OCI-LY1 (cell line): ENCODE measurements around the gene TAMALIN.

Source experiments
- H2AFZ ChIP-seq: fragments of 200-600 bp; sonication (generic), shearing (Covaris generic); 2 replicates; pipeline ENCODE4 v1.6.0; 2014; ENCODE audit warnings: antibody characterized with exemption, mild to moderate bottlenecking, low read length
- H3F3A ChIP-seq: fragments of 200-600 bp; sonication (generic), shearing (Covaris generic); 2 replicates; pipeline ENCODE4 v1.6.0; 2014; ENCODE audit warnings: mild to moderate bottlenecking, antibody characterized with exemption, low read length, moderate library complexity; ENCODE audit not compliant: insufficient read depth
- H3K27ac ChIP-seq: fragments of 200-600 bp; sonication (generic); 2 replicates; pipeline ENCODE4 v1.5.1; 2014; ENCODE audit warnings: low read length, mixed run types, mild to moderate bottlenecking, low read depth; ENCODE audit not compliant: poor library complexity, severe bottlenecking
- H3K27me3 ChIP-seq: fragments of 200-600 bp; sonication (generic); 2 replicates; pipeline ENCODE4 v1.6.0; 2014; ENCODE audit warnings: antibody characterized with exemption, mild to moderate bottlenecking, low read length, moderate library complexity; ENCODE audit not compliant: insufficient read depth
- H3K36me3 ChIP-seq: fragments of 200-600 bp; sonication (generic); 2 replicates; pipeline ENCODE4 v1.6.1; 2014; ENCODE audit warnings: mild to moderate bottlenecking, antibody characterized with exemption, low read length, moderate library complexity, mixed read lengths; ENCODE audit not compliant: insufficient read depth
- H3K4me1 ChIP-seq: fragments of 200-600 bp; sonication (generic); 2 replicates; pipeline ENCODE4 v1.5.1; 2014; ENCODE audit warnings: mild to moderate bottlenecking, low read length, moderate library complexity; ENCODE audit not compliant: insufficient read depth, severe bottlenecking
- H3K4me2 ChIP-seq: fragments of 200-600 bp; sonication (generic), shearing (Covaris generic); 2 replicates; pipeline ENCODE4 v1.6.1; 2014; ENCODE audit warnings: low read length
- H3K4me3 ChIP-seq: fragments of 200-600 bp; sonication (generic); 2 replicates; pipeline ENCODE4 v1.5.1; 2014; ENCODE audit warnings: low read length, low read depth, mild to moderate bottlenecking, mixed read lengths; ENCODE audit not compliant: poor library complexity, severe bottlenecking
- H3K79me2 ChIP-seq: fragments of 200-600 bp; shearing (Covaris generic); 2 replicates; pipeline ENCODE4 v1.6.1; 2016; ENCODE audit warnings: mixed run types, low read length, mixed read lengths; ENCODE audit not compliant: insufficient read depth
- H3K9ac ChIP-seq: fragments of 200-600 bp; sonication (generic), shearing (Covaris generic); 2 replicates; pipeline ENCODE4 v1.6.1; 2014; ENCODE audit warnings: mild to moderate bottlenecking, low read length, mixed read lengths
- H3K9me2 ChIP-seq: fragments of 200-600 bp; sonication (generic), shearing (Covaris generic); 2 replicates; pipeline ENCODE4 v1.6.1; 2014; ENCODE audit warnings: low read depth, mild to moderate bottlenecking, low read length, mixed read lengths
- H3K9me3 ChIP-seq: fragments of 200-600 bp; shearing (Covaris generic); 2 replicates; pipeline ENCODE4 v1.6.1; 2014; ENCODE audit warnings: low read length, mixed read lengths
- H4K20me1 ChIP-seq: fragments of 200-600 bp; sonication (generic), shearing (Covaris generic); 2 replicates; pipeline ENCODE4 v1.6.0; 2016; ENCODE audit warnings: mild to moderate bottlenecking, low read length; ENCODE audit not compliant: insufficient read depth
- EZH2 ChIP-seq: fragments of 200-600 bp; sonication (generic), shearing (Covaris generic); IDR thresholded peaks from 2 replicates; pipeline ENCODE4 v1.8.0; 2017; ENCODE audit warnings: borderline replicate concordance, mixed run types, mild to moderate bottlenecking, antibody characterized with exemption, low read length, moderate library complexity, mixed read lengths
- TF ChIP-seq, protein P1 (sequence below): fragments of 200-600 bp; sonication (generic), shearing (Covaris generic); IDR thresholded peaks from 2 replicates; pipeline ENCODE4 v1.5.1; 2017; ENCODE audit warnings: mild to moderate bottlenecking, antibody characterized with exemption, low read length, moderate library complexity, mixed read lengths

Gene TAMALIN

DNA sequence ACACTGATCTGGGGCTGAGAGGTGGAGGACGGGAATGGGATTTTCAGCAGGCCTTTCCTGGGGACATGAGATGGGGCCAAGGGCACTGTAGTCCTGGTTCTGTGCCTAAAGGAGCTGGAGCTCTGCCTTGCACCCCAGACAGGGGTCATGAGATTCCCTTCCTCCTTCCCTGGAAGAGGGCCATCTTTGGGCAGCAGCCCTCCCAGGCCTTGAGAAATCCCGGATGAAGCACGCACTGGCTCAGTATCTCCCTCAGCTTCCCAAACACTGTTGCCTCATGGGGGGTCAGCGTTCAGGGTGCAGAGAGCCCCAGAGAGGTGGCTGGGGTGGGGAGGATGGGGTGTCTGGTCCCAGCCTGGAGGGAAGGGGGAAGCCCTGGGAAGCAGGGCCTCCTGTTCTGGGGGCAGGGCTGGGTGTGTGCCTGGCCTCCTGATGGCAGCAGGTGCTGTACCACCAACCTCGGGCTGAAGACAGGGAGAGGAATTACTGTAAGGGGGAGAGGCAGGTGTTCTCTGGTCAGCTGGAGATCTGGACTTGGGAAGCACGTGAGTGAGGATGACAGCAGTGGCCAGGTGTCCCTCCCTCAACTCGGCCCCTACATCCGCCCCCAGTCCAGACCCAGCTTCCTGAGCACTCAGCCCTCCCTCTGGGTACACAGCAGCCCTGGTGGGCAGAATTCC is 36.1 kb downstream of the TAMALIN start:
- Histone ChIP-seq H3K9me3 (no peaks in the 10 kb centered on the region), H3F3A (no peaks in the 10 kb centered on the region), H3K36me3 (no peaks in the 10 kb centered on the region), H3K79me2 (no peaks in the 10 kb centered on the region), H2AFZ (no peak overlapping the region), H3K4me3 (no peak overlapping the region), H4K20me1 (no peaks in the 10 kb centered on the region), H3K9me2 (no peaks in the 10 kb centered on the region), H3K9ac (no peak overlapping the region; the same call in 1 of the 2 replicates), H3K27me3 (no peaks in the 10 kb centered on the region; the same call in 1 of the 2 replicates), H3K27ac (no peak overlapping the region), H3K4me1 (peaks cover 10% of the 10 kb centered on the region), H3K4me2 (peak overlapping the region; percentile 7; the same call in 1 of the 2 replicates)
- TF ChIP-seq, protein P1, sequence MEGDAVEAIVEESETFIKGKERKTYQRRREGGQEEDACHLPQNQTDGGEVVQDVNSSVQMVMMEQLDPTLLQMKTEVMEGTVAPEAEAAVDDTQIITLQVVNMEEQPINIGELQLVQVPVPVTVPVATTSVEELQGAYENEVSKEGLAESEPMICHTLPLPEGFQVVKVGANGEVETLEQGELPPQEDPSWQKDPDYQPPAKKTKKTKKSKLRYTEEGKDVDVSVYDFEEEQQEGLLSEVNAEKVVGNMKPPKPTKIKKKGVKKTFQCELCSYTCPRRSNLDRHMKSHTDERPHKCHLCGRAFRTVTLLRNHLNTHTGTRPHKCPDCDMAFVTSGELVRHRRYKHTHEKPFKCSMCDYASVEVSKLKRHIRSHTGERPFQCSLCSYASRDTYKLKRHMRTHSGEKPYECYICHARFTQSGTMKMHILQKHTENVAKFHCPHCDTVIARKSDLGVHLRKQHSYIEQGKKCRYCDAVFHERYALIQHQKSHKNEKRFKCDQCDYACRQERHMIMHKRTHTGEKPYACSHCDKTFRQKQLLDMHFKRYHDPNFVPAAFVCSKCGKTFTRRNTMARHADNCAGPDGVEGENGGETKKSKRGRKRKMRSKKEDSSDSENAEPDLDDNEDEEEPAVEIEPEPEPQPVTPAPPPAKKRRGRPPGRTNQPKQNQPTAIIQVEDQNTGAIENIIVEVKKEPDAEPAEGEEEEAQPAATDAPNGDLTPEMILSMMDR: no peak
- no peak for TF ChIP-seq EZH2

DNA sequence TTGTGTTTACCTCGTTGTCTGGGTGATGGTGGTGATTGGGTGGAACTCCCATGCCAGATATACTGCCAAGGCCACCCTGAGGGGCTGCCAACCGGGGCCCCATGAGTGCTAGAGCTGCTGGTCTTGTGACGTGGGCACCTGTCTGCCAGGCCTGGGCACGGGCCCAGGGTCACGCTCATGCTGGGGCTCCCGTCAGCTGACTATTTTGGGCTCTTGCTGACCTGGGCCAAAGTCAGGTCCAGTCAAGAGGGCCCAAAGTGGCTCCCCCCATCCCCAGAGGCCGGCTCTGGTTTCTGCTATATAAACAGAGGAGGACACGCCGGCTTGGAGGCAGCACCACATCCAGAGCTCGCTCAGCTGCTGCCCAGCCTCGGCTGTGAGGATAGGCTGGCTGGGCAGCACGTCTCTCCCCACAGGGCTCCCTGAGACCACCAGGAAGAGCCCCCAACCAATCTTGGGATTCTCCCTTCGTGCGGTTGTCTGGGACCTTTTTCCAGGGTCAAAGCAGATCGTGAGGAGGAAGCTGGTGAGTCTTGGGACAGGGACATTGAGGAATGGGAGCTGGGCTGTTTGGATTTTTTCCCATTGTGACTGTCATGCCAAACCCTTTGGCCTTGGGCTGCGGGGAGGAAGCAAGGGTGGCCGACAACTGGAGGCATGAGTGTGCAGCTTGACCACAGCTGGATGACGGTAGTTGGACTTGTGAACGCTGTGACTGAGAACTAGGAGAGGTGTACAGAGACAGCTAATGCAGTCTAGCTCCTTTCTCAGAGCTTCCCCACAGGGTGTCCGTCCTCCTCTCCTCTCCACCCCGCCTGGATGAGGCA is 36.9 kb downstream of the TAMALIN start:
- no peaks in the 10 kb centered on the region for H3F3A ChIP-seq
- no peak overlapping the region for H3K9ac ChIP-seq
- no peaks in the 10 kb centered on the region for H3K9me3 ChIP-seq
- H4K20me1 ChIP-seq: no peaks in the 10 kb centered on the region
- H2AFZ ChIP-seq: no peak overlapping the region
- TF ChIP-seq EZH2: no peak
- TF ChIP-seq, protein P1: no peak
- no peak overlapping the region for H3K4me3 ChIP-seq
- H3K4me2 ChIP-seq: no peak overlapping the region
- no peaks in the 10 kb centered on the region for H3K9me2 ChIP-seq
- H3K36me3 ChIP-seq: no peaks in the 10 kb centered on the region
- no peaks in the 10 kb centered on the region; the same call in 1 of the 2 replicates for H3K27me3 ChIP-seq
- peaks cover 10% of the 10 kb centered on the region for H3K4me1 ChIP-seq
- no peak overlapping the region for H3K27ac ChIP-seq
- H3K79me2 ChIP-seq: no peaks in the 10 kb centered on the region

DNA sequence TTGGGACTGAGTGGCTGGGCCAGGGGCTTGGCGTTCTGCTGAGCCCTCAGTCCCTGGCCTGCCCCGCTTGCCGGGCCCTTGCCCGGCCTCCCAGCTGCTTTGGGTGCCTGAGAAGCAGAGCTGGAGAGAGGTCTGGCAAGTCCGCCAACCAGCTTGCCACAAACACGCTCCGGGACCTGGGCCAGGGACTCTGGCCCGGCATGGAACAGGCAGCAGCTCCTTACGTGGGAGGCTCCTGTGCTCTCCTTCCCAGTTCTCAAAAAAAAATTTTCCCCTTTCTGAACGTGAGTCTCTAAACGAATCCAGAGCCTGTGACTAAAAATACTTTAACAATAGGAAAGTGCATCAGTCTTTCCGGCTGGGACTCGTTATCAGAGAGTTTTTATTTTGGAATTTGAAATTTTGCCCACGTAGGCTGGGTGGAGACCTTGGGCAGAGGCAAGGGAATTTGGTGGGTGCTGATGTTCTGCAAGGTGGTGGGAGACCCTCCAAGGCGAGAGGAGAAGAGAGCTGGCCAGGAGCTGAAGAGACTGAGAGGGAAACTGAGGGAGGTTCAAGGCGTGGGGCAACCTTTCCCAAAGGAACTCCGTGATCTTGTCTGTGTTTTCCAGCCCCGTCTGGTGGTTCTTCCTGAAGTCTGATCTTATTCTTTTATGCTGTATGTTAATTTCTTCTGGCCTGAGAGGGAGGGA is 37.7 kb downstream of the TAMALIN start:
- Histone ChIP-seq H3K4me1 (peaks cover 10% of the 10 kb centered on the region), H3K79me2 (no peaks in the 10 kb centered on the region), H3K36me3 (no peaks in the 10 kb centered on the region), H3K9ac (no peak overlapping the region), H3K27me3 (no peaks in the 10 kb centered on the region; the same call in 1 of the 2 replicates), H4K20me1 (no peaks in the 10 kb centered on the region), H3K4me3 (no peak overlapping the region), H3F3A (no peaks in the 10 kb centered on the region), H2AFZ (no peak overlapping the region), H3K9me3 (no peaks in the 10 kb centered on the region), H3K4me2 (no peak overlapping the region), H3K27ac (no peak overlapping the region), H3K9me2 (no peaks in the 10 kb centered on the region)
- TF ChIP-seq, protein P1: no peak
